ENCODE measurements around the gene RCCD1. TPM values are rescaled to one million over a fixed set of nuclear protein-coding genes. Genes with fewer than 3 reads are reported as not detected.

RCCD1 gene
- total and polyA plus RNA-seq, 2 of the 8 experiments (the other 6 are each of a cell fraction or from before 2014, with no cell fraction given): 9.9 to 18.8 TPM

GRCh38 chr15:90918034-90918788, 36.5 kb upstream of the RCCD1 start:
- H3K4me1 ChIP-seq (replicated peaks in 1 of 4; ENCODE audit: control insufficient read depth in 3 of 4, insufficient read depth in 4 of 4, low read length in 3 of 4): peaks cover 0 to 2% (median 0%) of the 10 kb centered on the region in 4 experiments; a peak in 2 of 7 replicates
- no peak overlapping the region for H3K27ac ChIP-seq (ENCODE audit: low read depth, low read length)
- H3K27me3 ChIP-seq (replicated peaks in 1 of 4; ENCODE audit: control insufficient read depth in 3 of 4, extremely low read depth in 1 of 4, insufficient read depth in 3 of 4, low read length in 3 of 4): no peaks in the 10 kb centered on the region
- H3K9me3 ChIP-seq (ENCODE audit: insufficient read depth in 2 of 2, low read depth in 1 of 2, low read length in 1 of 2): no peaks in the 10 kb centered on the region
- no peaks in the 10 kb centered on the region for H3K23me2 ChIP-seq (ENCODE audit: low read depth, low read length)
- no peaks in the 10 kb centered on the region for H3K79me1 ChIP-seq (ENCODE audit: low read depth, low read length)
- peaks cover under 1 to 3% of the 10 kb centered on the region in 2 experiments for H4K20me1 ChIP-seq (replicated peaks in 1 of 2; ENCODE audit: control insufficient read depth in 1 of 2, insufficient read depth in 2 of 2, low read length in 2 of 2)
- no peak overlapping the region for H3K56ac ChIP-seq (replicated peaks; ENCODE audit: insufficient read length, low read depth, low read length)
- no peak overlapping the region for H3K4me3 ChIP-seq (ENCODE audit: extremely low read depth in 1 of 4, insufficient read depth in 2 of 4, low read depth in 3 of 4, low read length in 4 of 4)
- no peak overlapping the region for H3K18ac ChIP-seq (ENCODE audit: extremely low read depth, low read length)
- no peak overlapping the region for H3K23ac ChIP-seq (ENCODE audit: insufficient read length)
- ChIA-PET POLR2A (ENCODE audit: partially characterized antibody) (interaction anchor here (0.7 to 1.4 kb wide), 4 partner anchors 12 to 17 kb away, joined by 3 to 6 read pairs (median 3); partner anchors contain the start of genes MAN2A2 and UNC45A), CTCF (ENCODE audit: partially characterized antibody) (interaction anchor here (0.6 to 6.8 kb wide), 9 partner anchors 8 to 331 kb away, joined by 3 to 87 read pairs (median 4); partner anchors contain the start of genes HDDC3 and UNC45A)
- no peaks in the 10 kb centered on the region for H3K79me2 ChIP-seq (ENCODE audit: control insufficient read depth in 1 of 2, insufficient read depth in 2 of 2, low read length in 2 of 2)
- H2BK12ac ChIP-seq (ENCODE audit: low read depth, low read length): no peak overlapping the region
- FAIRE-seq (no peak), DNase-seq (ENCODE audit: low read depth in 1 of 2, low spot score in 2 of 2) (no peak)
- H3K4ac ChIP-seq (replicated peaks; ENCODE audit: insufficient read length, low read depth, low read length): no peak overlapping the region
- no peak overlapping the region for H2BK120ac ChIP-seq (replicated peaks; ENCODE audit: low read depth, low read length)
- H3K36me3 ChIP-seq (ENCODE audit: control insufficient read depth in 2 of 4, insufficient read depth in 4 of 4, low read length in 3 of 4): no peaks in the 10 kb centered on the region; a peak in 2 of 8 replicates
- no peak overlapping the region for H2AFZ ChIP-seq (ENCODE audit: low read length)
- no peak overlapping the region for H3K4me2 ChIP-seq (ENCODE audit: insufficient read depth in 1 of 2, low read depth in 2 of 2, low read length in 2 of 2)
- H2AK5ac ChIP-seq (ENCODE audit: low read depth, low read length): no peak overlapping the region
- no peak overlapping the region for H3K9ac ChIP-seq (replicated peaks in 1 of 4; ENCODE audit: extremely low read depth in 1 of 4, low read depth in 3 of 4, low read length in 3 of 4)
- no peak overlapping the region for H3K14ac ChIP-seq (ENCODE audit: insufficient read length)
- H2BK15ac ChIP-seq (ENCODE audit: low read length): no peak overlapping the region
- no peak overlapping the region; the same call in 1 of the 2 replicates for H2BK5ac ChIP-seq (ENCODE audit: low read depth, low read length)
- no peak overlapping the region for H4K8ac ChIP-seq (ENCODE audit: extremely low read depth, insufficient read depth, low read length)
- no peak overlapping the region for H2BK20ac ChIP-seq (ENCODE audit: low read length)
- H4K5ac ChIP-seq (ENCODE audit: insufficient read length, low read depth, low read length): no peak overlapping the region
- WGBS, 2 experiments (ENCODE audit: extremely low coverage in 1 of 2, insufficient coverage in 1 of 2, insufficient read length in 1 of 2, insufficient replicate concordance in 2 of 2, low coverage in 1 of 2, low lambda C conversion rate in 2 of 2, missing lambda C conversion rate in 1 of 2): 92% methylated on average over 23 of the region's 23 CpGs; no CpG with 5 or more reads in 1 of the 2 experiments
- H4K91ac ChIP-seq (replicated peaks; ENCODE audit: insufficient read length, low read length): no peak overlapping the region
- TF ChIP-seq EGR1 (IDR thresholded peaks at IDR 0.05; ENCODE audit: borderline replicate concordance, low read depth, low read length): no peak
- no peak for TF ChIP-seq CREB1 (IDR thresholded peaks at IDR 0.05)
- TF ChIP-seq RXRA (IDR thresholded peaks at IDR 0.05; ENCODE audit: insufficient read depth, low read depth, low read length): no peak
- TF ChIP-seq KDM1A (IDR thresholded peaks at IDR 0.05; ENCODE audit: borderline replicate concordance, low read length): no peak
- no peak for TF ChIP-seq POLR2A (IDR thresholded peaks at IDR 0.05; ENCODE audit: control extremely low read depth in 1 of 2, low read depth in 2 of 2, low read length in 2 of 2)
- no peak for TF ChIP-seq HDAC2 (IDR thresholded peaks at IDR 0.05; ENCODE audit: borderline replicate concordance in 1 of 2, low read depth in 2 of 2, low read length in 2 of 2)
- TF ChIP-seq SP1 (IDR thresholded peaks at IDR 0.05; ENCODE audit: low read depth, low read length): no peak
- no peak for TF ChIP-seq NRF1 (IDR thresholded peaks at IDR 0.05; ENCODE audit: low read depth, low read length)
- TF ChIP-seq PHF8 (conservative IDR thresholded peaks at IDR 0.05; ENCODE audit: low read depth, low read length): no peak
- TF ChIP-seq GABPA (IDR thresholded peaks at IDR 0.05; ENCODE audit: borderline replicate concordance, insufficient read depth, low read length): no peak
- TF ChIP-seq CTBP2 (IDR thresholded peaks at IDR 0.05; ENCODE audit: borderline replicate concordance, insufficient read depth, insufficient read length, low read length): no peak

All from H1 (cell line).